Stomach (tissue), 4 donors: ENCODE data around the gene KITLG.

Experiments used
- CTCF ChIP-seq, 7 experiments: fragments of 450-650 bp in 4 of 7; fragments of 200-600 bp in 3 of 7; sonication (generic) in 3 of 7; IDR thresholded peaks; one replicate each; pipeline ENCODE4 v1.5.1; 2016 to 2019; ENCODE audit warnings: antibody characterized with exemption in 7 of 7, control low read depth in 2 of 7, mild to moderate bottlenecking in 1 of 7
- EP300 ChIP-seq: sonication (generic); formaldehyde crosslinking; IDR thresholded peaks from one replicate; pipeline ENCODE4 v1.6.1; 2017; ENCODE audit warnings: antibody characterized with exemption
- POLR2A ChIP-seq, 4 donors: fragments of 450-650 bp; IDR thresholded peaks; one replicate each; pipeline ENCODE4 v1.6.1; 2016; ENCODE audit warnings: antibody characterized with exemption in 4 of 4, control low read depth in 2 of 4, mild to moderate bottlenecking in 1 of 4, moderate library complexity in 1 of 4

GRCh38 chr12:88562846-88563582 is 17.3 kb downstream of the KITLG start:
- TF ChIP-seq CTCF (IDR thresholded peaks at IDR 0.05): no peak
- TF ChIP-seq POLR2A (IDR thresholded peaks at IDR 0.05): no peak
- no peak for TF ChIP-seq EP300
